Caco-2 (cell line): ENCODE measurements around the gene AMZ1. TPM values are rescaled to one million over a fixed set of nuclear protein-coding genes. Genes with fewer than 3 reads are reported as not detected.

Experiments used
- BruUV-seq: library from RNA; stranded (reverse); fragments of 400-500 nt; replicated peaks from 2 replicates; lab custom pipeline; 2021; lab: Mats Ljungman, UMichigan
- CTCF ChIA-PET: fragments of 300-600 bp; sonication (Branson Sonifier 250); formaldehyde crosslinking; loops from one replicate; lab custom pipeline; 2022; ENCODE audit warnings: antibody characterized with exemption; lab: Charles Lee
- POLR2A ChIA-PET: fragments of 300-600 bp; sonication (Branson Sonifier 250); formaldehyde crosslinking; loops from one replicate; lab custom pipeline; 2022; ENCODE audit warnings: antibody characterized with exemption; lab: Charles Lee
- DNase-seq, 2 experiments: peaks; one replicate each; pipeline versions ENCODE4 v3.0.0 to v3.0.0-alpha.2; 2020 to 2022
- H3K27me3 ChIP-seq: replicated peaks from 2 replicates; pipeline ENCODE4 v1.6.0; 2011; ENCODE audit warnings: low read length; ENCODE audit not compliant: control insufficient read depth, insufficient read depth
- H3K36me3 ChIP-seq: 2 replicates; pipeline ENCODE4 v1.5.1; 2011; ENCODE audit warnings: low read length; ENCODE audit not compliant: control insufficient read depth, insufficient read depth
- H3K4me1 ChIP-seq: fragments of 250-450 bp; sonication (Bioruptor Pico); 2 replicates; pipeline ENCODE4 v1.5.1; 2020; ENCODE audit warnings: mild to moderate bottlenecking
- H3K4me3 ChIP-seq: 2 replicates; pipeline ENCODE4 v1.5.1; 2011; ENCODE audit warnings: low read depth, mild to moderate bottlenecking, control low read depth, low read length
- H3K9me3 ChIP-seq: fragments of 250-450 bp; sonication (Bioruptor Pico); 2 replicates; pipeline ENCODE4 v1.5.1; 2020; ENCODE audit warnings: mild to moderate bottlenecking, moderate library complexity
- H3K27ac Mint-ChIP-seq: one replicate; pipeline ENCODE4 v1.8.0; 2022; ENCODE audit warnings: mixed read lengths; ENCODE audit not compliant: unreplicated experiment
- H3K27me3 Mint-ChIP-seq: one replicate; pipeline ENCODE4 v1.8.0; 2022; ENCODE audit warnings: mixed read lengths; ENCODE audit not compliant: insufficient read depth, unreplicated experiment
- H3K36me3 Mint-ChIP-seq: one replicate; pipeline ENCODE4 v1.8.0; 2022; ENCODE audit warnings: mild to moderate bottlenecking, mixed read lengths; ENCODE audit not compliant: insufficient read depth, unreplicated experiment
- H3K4me1 Mint-ChIP-seq: one replicate; pipeline ENCODE4 v1.8.0; 2022; ENCODE audit warnings: low read depth, mixed read lengths; ENCODE audit not compliant: unreplicated experiment
- H3K4me3 Mint-ChIP-seq: one replicate; pipeline ENCODE4 v1.8.0; 2022; ENCODE audit warnings: mild to moderate bottlenecking, moderate library complexity, mixed read lengths; ENCODE audit not compliant: unreplicated experiment
- H3K9me3 Mint-ChIP-seq: one replicate; pipeline ENCODE4 v1.8.0; 2022; ENCODE audit warnings: mixed read lengths; ENCODE audit not compliant: unreplicated experiment
- intact Hi-C: fragments of 100-400 bp; cut with micrococcal nuclease; formaldehyde crosslinking; loops from one replicate; pipeline ENCODE4 v1.10.0; 2022; ENCODE audit not compliant: unreplicated experiment
- total RNA-seq: library from RNA; stranded (reverse); gene quantifications from 2 replicates; pipeline ENCODE4 v1.2.3, GENCODE V29; 2022
- TF ChIP-seq, protein P1 (sequence below), 2 experiments: fragments of 200-600 bp in 1 of 2; IDR thresholded peaks; 1 replicate in 1 of 2; 2 replicates in 1 of 2; pipeline versions ENCODE4 v1.5.1 to v1.8.0; 2011 to 2022; ENCODE audit warnings: antibody characterized with exemption in 1 of 2, control low read depth in 1 of 2, inconsistent platforms in 1 of 2, low read depth in 1 of 2, low read length in 1 of 2, mild to moderate bottlenecking in 1 of 2, moderate library complexity in 1 of 2; ENCODE audit not compliant: insufficient read depth in 1 of 2, severe bottlenecking in 1 of 2, unreplicated experiment in 1 of 2

Gene AMZ1
- total RNA-seq, 1 experiment from 2014 or later, result 0.11 TPM

GRCh38 chr7:2666588-2667250, 21.3 kb upstream of the AMZ1 start:
- CTCF ChIA-PET, result no interaction called here
- H3K4me3 Mint-ChIP-seq, result no peak overlapping the region
- TF ChIP-seq, protein P1, sequence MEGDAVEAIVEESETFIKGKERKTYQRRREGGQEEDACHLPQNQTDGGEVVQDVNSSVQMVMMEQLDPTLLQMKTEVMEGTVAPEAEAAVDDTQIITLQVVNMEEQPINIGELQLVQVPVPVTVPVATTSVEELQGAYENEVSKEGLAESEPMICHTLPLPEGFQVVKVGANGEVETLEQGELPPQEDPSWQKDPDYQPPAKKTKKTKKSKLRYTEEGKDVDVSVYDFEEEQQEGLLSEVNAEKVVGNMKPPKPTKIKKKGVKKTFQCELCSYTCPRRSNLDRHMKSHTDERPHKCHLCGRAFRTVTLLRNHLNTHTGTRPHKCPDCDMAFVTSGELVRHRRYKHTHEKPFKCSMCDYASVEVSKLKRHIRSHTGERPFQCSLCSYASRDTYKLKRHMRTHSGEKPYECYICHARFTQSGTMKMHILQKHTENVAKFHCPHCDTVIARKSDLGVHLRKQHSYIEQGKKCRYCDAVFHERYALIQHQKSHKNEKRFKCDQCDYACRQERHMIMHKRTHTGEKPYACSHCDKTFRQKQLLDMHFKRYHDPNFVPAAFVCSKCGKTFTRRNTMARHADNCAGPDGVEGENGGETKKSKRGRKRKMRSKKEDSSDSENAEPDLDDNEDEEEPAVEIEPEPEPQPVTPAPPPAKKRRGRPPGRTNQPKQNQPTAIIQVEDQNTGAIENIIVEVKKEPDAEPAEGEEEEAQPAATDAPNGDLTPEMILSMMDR (IDR thresholded peaks at IDR 0.05; ENCODE audit: insufficient read depth in 1 of 2, low read depth in 1 of 2, low read length in 1 of 2, severe bottlenecking in 1 of 2, unreplicated experiment in 1 of 2), result no peak
- no peaks in the 10 kb centered on the region for H3K9me3 Mint-ChIP-seq
- H3K4me1 Mint-ChIP-seq, result peaks cover 7% of the 10 kb centered on the region
- no peak overlapping the region for H3K27ac Mint-ChIP-seq
- Histone ChIP-seq H3K27me3 (no peaks in the 10 kb centered on the region), H3K9me3 (no peaks in the 10 kb centered on the region), H3K4me1 (no peaks in the 10 kb centered on the region), H3K36me3 (no peaks in the 10 kb centered on the region; the same call in 1 of the 2 replicates), H3K4me3 (no peak overlapping the region)
- no TSS peak for BruUV-seq
- POLR2A ChIA-PET, result no interaction called here
- peaks cover 7% of the 10 kb centered on the region for H3K36me3 Mint-ChIP-seq
- peaks cover 3% of the 10 kb centered on the region for H3K27me3 Mint-ChIP-seq
- intact Hi-C loops, result no loop called here
- DNase-seq, result no peak

GRCh38 chr7:2667843-2668242, 20.2 kb upstream of the AMZ1 start:
- H3K36me3 Mint-ChIP-seq, result peaks cover 7% of the 10 kb centered on the region
- H3K9me3 ChIP-seq, result no peaks in the 10 kb centered on the region

DNA sequence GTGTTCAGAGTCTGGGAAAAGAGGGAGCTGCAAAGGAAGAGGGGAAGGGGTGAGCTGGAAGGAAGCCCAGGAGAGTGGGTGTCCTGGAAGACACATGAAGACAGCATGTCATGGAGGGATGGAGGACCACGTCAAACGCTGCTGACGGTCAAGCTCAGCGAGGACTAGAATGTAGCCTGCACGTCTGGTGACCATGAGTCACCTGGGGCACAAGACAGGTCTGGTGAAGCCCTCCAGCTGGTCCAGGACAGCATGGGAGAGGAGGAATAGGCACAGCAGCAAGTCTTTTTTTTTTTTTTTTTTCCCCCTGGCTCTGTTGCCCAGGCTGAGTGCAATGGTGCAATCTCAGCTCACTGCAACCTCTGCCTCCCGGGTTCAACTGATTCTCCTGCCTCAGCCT, 19.6 kb upstream of the AMZ1 start:
- TF ChIP-seq, protein P1 (IDR thresholded peaks at IDR 0.05; ENCODE audit: insufficient read depth in 1 of 2, low read depth in 1 of 2, low read length in 1 of 2, severe bottlenecking in 1 of 2, unreplicated experiment in 1 of 2), result no peak
- H3K4me1 ChIP-seq, result no peaks in the 10 kb centered on the region
- ChIA-PET POLR2A (no interaction called here), CTCF (interaction anchor here (0.6 to 0.7 kb wide), 4 partner anchors 90 to 236 kb away, joined by 3 to 7 read pairs (median 4); no protein-coding TSS in a partner anchor)
- intact Hi-C loops, result no loop called here
- Mint-ChIP-seq H3K27me3 (peaks cover 3% of the 10 kb centered on the region), H3K4me1 (peaks cover 7% of the 10 kb centered on the region), H3K4me3 (no peak overlapping the region), H3K27ac (no peak overlapping the region), H3K36me3 (peaks cover 7% of the 10 kb centered on the region), H3K9me3 (no peaks in the 10 kb centered on the region)
- no peaks in the 10 kb centered on the region for H3K36me3 ChIP-seq
- no peaks in the 10 kb centered on the region for H3K27me3 ChIP-seq
- no peaks in the 10 kb centered on the region for H3K9me3 ChIP-seq
- BruUV-seq, result no TSS peak
- no peak for DNase-seq
- H3K4me3 ChIP-seq, result no peak overlapping the region

More at GRCh38 chr7:2667843-2668242, 20.2 kb upstream of the AMZ1 start:
- peaks cover 7% of the 10 kb centered on the region for H3K4me1 Mint-ChIP-seq
- TF ChIP-seq, protein P1 (IDR thresholded peaks at IDR 0.05; ENCODE audit: insufficient read depth in 1 of 2, low read depth in 1 of 2, low read length in 1 of 2, severe bottlenecking in 1 of 2, unreplicated experiment in 1 of 2), result no peak
- H3K4me3 Mint-ChIP-seq, result no peak overlapping the region
- Histone ChIP-seq H3K36me3 (no peaks in the 10 kb centered on the region), H3K27me3 (no peaks in the 10 kb centered on the region), H3K4me1 (no peaks in the 10 kb centered on the region), H3K4me3 (no peak overlapping the region)
- H3K27me3 Mint-ChIP-seq, result peaks cover 3% of the 10 kb centered on the region
- intact Hi-C loops, result no loop called here
- CTCF ChIA-PET, result interaction anchor here (0.7 kb wide), 1 partner anchor 200 kb away, joined by 7 read pairs; no protein-coding TSS in a partner anchor
- no TSS peak for BruUV-seq
- no peaks in the 10 kb centered on the region for H3K9me3 Mint-ChIP-seq
- POLR2A ChIA-PET, result no interaction called here
- no peak overlapping the region for H3K27ac Mint-ChIP-seq
- DNase-seq, result no peak
